ENCODE measurements around the gene SAMD3. TPM values are rescaled to one million over a fixed set of nuclear protein-coding genes. Genes with fewer than 3 reads are reported as not detected.
"Not testable (repeated sequence)": the region's sequence is repeated elsewhere in the genome, so short reads cannot be mapped to it uniquely, and the experiment has no call there.

SAMD3 gene
- total and polyA plus RNA-seq, 2 of the 8 experiments (the other 6 are each of a cell fraction or from before 2014, with no cell fraction given), result 1.8 to 1.9 TPM

- DNase-seq (ENCODE audit: low read depth in 1 of 2, low spot score in 2 of 2); H3K18ac ChIP-seq (ENCODE audit: extremely low read depth, low read length); H4K5ac ChIP-seq (ENCODE audit: insufficient read length, low read depth, low read length); H2BK120ac ChIP-seq (replicated peaks; ENCODE audit: low read depth, low read length); H2AFZ ChIP-seq (ENCODE audit: low read length); H3K27me3 ChIP-seq (replicated peaks in 1 of 4; ENCODE audit: control insufficient read depth in 3 of 4, extremely low read depth in 1 of 4, insufficient read depth in 3 of 4, low read length in 3 of 4); H2BK12ac ChIP-seq (ENCODE audit: low read depth, low read length); H3K36me3 ChIP-seq (ENCODE audit: control insufficient read depth in 2 of 4, insufficient read depth in 4 of 4, low read length in 3 of 4); H2BK15ac ChIP-seq (ENCODE audit: low read length); H3K23ac ChIP-seq (ENCODE audit: insufficient read length); H2BK20ac ChIP-seq (ENCODE audit: low read length); H3K4me2 ChIP-seq (ENCODE audit: insufficient read depth in 1 of 2, low read depth in 2 of 2, low read length in 2 of 2); H3K9ac ChIP-seq (replicated peaks in 1 of 4; ENCODE audit: extremely low read depth in 1 of 4, low read depth in 3 of 4, low read length in 3 of 4); H4K20me1 ChIP-seq (replicated peaks in 1 of 2; ENCODE audit: control insufficient read depth in 1 of 2, insufficient read depth in 2 of 2, low read length in 2 of 2); H2AK5ac ChIP-seq (ENCODE audit: low read depth, low read length); H3K9me3 ChIP-seq (ENCODE audit: insufficient read depth in 2 of 2, low read depth in 1 of 2, low read length in 1 of 2); H2BK5ac ChIP-seq (ENCODE audit: low read depth, low read length); FAIRE-seq; H3K79me1 ChIP-seq (ENCODE audit: low read depth, low read length); H3K27ac ChIP-seq (ENCODE audit: low read depth, low read length); H3K79me2 ChIP-seq (ENCODE audit: control insufficient read depth in 1 of 2, insufficient read depth in 2 of 2, low read length in 2 of 2); H4K8ac ChIP-seq (ENCODE audit: extremely low read depth, insufficient read depth, low read length); H3K56ac ChIP-seq (replicated peaks; ENCODE audit: insufficient read length, low read depth, low read length); H3K4me3 ChIP-seq (ENCODE audit: extremely low read depth in 1 of 4, insufficient read depth in 2 of 4, low read depth in 3 of 4, low read length in 4 of 4); POLR2A ChIA-PET (ENCODE audit: partially characterized antibody); H4K91ac ChIP-seq (replicated peaks; ENCODE audit: insufficient read length, low read length); H3K23me2 ChIP-seq (ENCODE audit: low read depth, low read length); H3K4ac ChIP-seq (replicated peaks; ENCODE audit: insufficient read length, low read depth, low read length); H3K4me1 ChIP-seq (replicated peaks in 1 of 4; ENCODE audit: control insufficient read depth in 3 of 4, insufficient read depth in 4 of 4, low read length in 3 of 4); H3K14ac ChIP-seq (ENCODE audit: insufficient read length): not testable (repeated sequence)
- 74% methylated on average over 3 of the region's 4 CpGs; no CpG with 5 or more reads in 1 of the 2 experiments for WGBS, 2 experiments (ENCODE audit: extremely low coverage in 1 of 2, insufficient coverage in 1 of 2, insufficient read length in 1 of 2, insufficient replicate concordance in 2 of 2, low coverage in 1 of 2, low lambda C conversion rate in 2 of 2, missing lambda C conversion rate in 1 of 2)
- CTCF ChIA-PET (ENCODE audit: partially characterized antibody), result interaction anchor here (0.8 kb wide), 1 partner anchor 23 kb away, joined by 3 read pairs; no protein-coding TSS in a partner anchor
Measured at GRCh38 chr6:130173377-130174004, 49.3 kb downstream of the SAMD3 start.

- H3K27ac ChIP-seq (ENCODE audit: low read depth, low read length); H3K14ac ChIP-seq (ENCODE audit: insufficient read length); FAIRE-seq; DNase-seq (ENCODE audit: low read depth in 1 of 2, low spot score in 2 of 2); H3K27me3 ChIP-seq (replicated peaks in 1 of 4; ENCODE audit: control insufficient read depth in 3 of 4, extremely low read depth in 1 of 4, insufficient read depth in 3 of 4, low read length in 3 of 4); H2AFZ ChIP-seq (ENCODE audit: low read length); H3K4me2 ChIP-seq (ENCODE audit: insufficient read depth in 1 of 2, low read depth in 2 of 2, low read length in 2 of 2); H3K4me1 ChIP-seq (replicated peaks in 1 of 4; ENCODE audit: control insufficient read depth in 3 of 4, insufficient read depth in 4 of 4, low read length in 3 of 4); H4K8ac ChIP-seq (ENCODE audit: extremely low read depth, insufficient read depth, low read length); H3K79me2 ChIP-seq (ENCODE audit: control insufficient read depth in 1 of 2, insufficient read depth in 2 of 2, low read length in 2 of 2); H3K4me3 ChIP-seq (ENCODE audit: extremely low read depth in 1 of 4, insufficient read depth in 2 of 4, low read depth in 3 of 4, low read length in 4 of 4); H3K23ac ChIP-seq (ENCODE audit: insufficient read length); H2BK12ac ChIP-seq (ENCODE audit: low read depth, low read length); H4K91ac ChIP-seq (replicated peaks; ENCODE audit: insufficient read length, low read length); H2BK20ac ChIP-seq (ENCODE audit: low read length); H3K79me1 ChIP-seq (ENCODE audit: low read depth, low read length); H3K23me2 ChIP-seq (ENCODE audit: low read depth, low read length); H3K9ac ChIP-seq (replicated peaks in 1 of 4; ENCODE audit: extremely low read depth in 1 of 4, low read depth in 3 of 4, low read length in 3 of 4); H2BK15ac ChIP-seq (ENCODE audit: low read length); H3K36me3 ChIP-seq (ENCODE audit: control insufficient read depth in 2 of 4, insufficient read depth in 4 of 4, low read length in 3 of 4); H3K56ac ChIP-seq (replicated peaks; ENCODE audit: insufficient read length, low read depth, low read length); H3K4ac ChIP-seq (replicated peaks; ENCODE audit: insufficient read length, low read depth, low read length); H3K18ac ChIP-seq (ENCODE audit: extremely low read depth, low read length); H4K5ac ChIP-seq (ENCODE audit: insufficient read length, low read depth, low read length); POLR2A ChIA-PET (ENCODE audit: partially characterized antibody); H4K20me1 ChIP-seq (replicated peaks in 1 of 2; ENCODE audit: control insufficient read depth in 1 of 2, insufficient read depth in 2 of 2, low read length in 2 of 2); H2AK5ac ChIP-seq (ENCODE audit: low read depth, low read length); H2BK5ac ChIP-seq (ENCODE audit: low read depth, low read length); H3K9me3 ChIP-seq (ENCODE audit: insufficient read depth in 2 of 2, low read depth in 1 of 2, low read length in 1 of 2); H2BK120ac ChIP-seq (replicated peaks; ENCODE audit: low read depth, low read length): not testable (repeated sequence)
- CTCF ChIA-PET (ENCODE audit: partially characterized antibody), result interaction anchor here (0.7 kb wide), 1 partner anchor 52 kb away, joined by 3 read pairs; no protein-coding TSS in a partner anchor
- WGBS, 2 experiments (ENCODE audit: extremely low coverage in 1 of 2, insufficient coverage in 1 of 2, insufficient read length in 1 of 2, insufficient replicate concordance in 2 of 2, low coverage in 1 of 2, low lambda C conversion rate in 2 of 2, missing lambda C conversion rate in 1 of 2), result 87% methylated on average over 4 of the region's 4 CpGs; no CpG with 5 or more reads in 1 of the 2 experiments
Measured at GRCh38 chr6:130170160-130170559, 52.6 kb downstream of the SAMD3 start.

Measured in H1 (cell line).